A673 (cell line): Measurements from ENCODE around the gene BICD2. TPM values are rescaled to one million over a fixed set of nuclear protein-coding genes. Genes with fewer than 3 reads are reported as not detected.
A peak's percentile ranks its signal among the peaks of the same experiment; 100 is the strongest.

Source experiments
- BruUV-seq: library from RNA; stranded (reverse); fragments of 400-500 nt; replicated peaks from 2 replicates; lab custom pipeline; 2021; lab: Mats Ljungman, UMichigan
- CTCF ChIA-PET: fragments of 300-600 bp; sonication (Branson Sonifier 250); formaldehyde crosslinking; loops from one replicate; lab custom pipeline; 2022; ENCODE audit warnings: antibody characterized with exemption; lab: Charles Lee
- POLR2A ChIA-PET: fragments of 300-600 bp; sonication (Branson Sonifier 250); formaldehyde crosslinking; loops from one replicate; lab custom pipeline; 2022; ENCODE audit warnings: antibody characterized with exemption; ENCODE audit not compliant: low non-redundant PET; lab: Charles Lee
- DNase-seq: peaks from one replicate; pipeline ENCODE4 v3.0.0-alpha.2; 2015; ENCODE audit warnings: low spot score
- H3K27ac ChIP-seq: fragments of 200-600 bp; sonication (generic); 2 replicates; pipeline ENCODE4 v1.5.1; 2016; ENCODE audit warnings: mixed run types, low read depth, mild to moderate bottlenecking, mixed read lengths, antibody characterized with exemption, low read length; ENCODE audit not compliant: poor library complexity, severe bottlenecking
- H3K27me3 ChIP-seq: fragments of 200-600 bp; sonication (generic); replicated peaks from 2 replicates; pipeline ENCODE4 v1.6.1; 2017; ENCODE audit warnings: mixed run types, low read depth, mild to moderate bottlenecking, mixed read lengths, antibody characterized with exemption, low read length; ENCODE audit not compliant: insufficient read depth, poor library complexity
- H3K36me3 ChIP-seq: fragments of 200-600 bp; sonication (generic); 2 replicates; pipeline ENCODE4 v1.6.1; 2016; ENCODE audit warnings: mixed run types, mild to moderate bottlenecking, mixed read lengths, antibody characterized with exemption, low read length; ENCODE audit not compliant: insufficient read depth, poor library complexity, severe bottlenecking
- H3K4me1 ChIP-seq: fragments of 200-600 bp; sonication (generic); 2 replicates; pipeline ENCODE4 v1.6.1; 2017; ENCODE audit warnings: mixed run types, mild to moderate bottlenecking, mixed read lengths, antibody characterized with exemption, low read length; ENCODE audit not compliant: insufficient read depth, poor library complexity, severe bottlenecking
- H3K4me3 ChIP-seq: fragments of 200-600 bp; sonication (generic); 2 replicates; pipeline ENCODE4 v1.5.1; 2016; ENCODE audit warnings: low read depth, mixed run types, mild to moderate bottlenecking, mixed read lengths, low read length; ENCODE audit not compliant: poor library complexity, severe bottlenecking
- H3K9me3 ChIP-seq: fragments of 200-600 bp; sonication (generic); 2 replicates; pipeline ENCODE4 v1.6.1; 2016; ENCODE audit warnings: mixed run types, low read depth, mild to moderate bottlenecking, mixed read lengths, antibody characterized with exemption, low read length; ENCODE audit not compliant: poor library complexity, severe bottlenecking
- CTCF ChIP-seq: fragments of 300-800, 200-600 bp; sonication (generic); conservative IDR thresholded peaks from 2 replicates; pipeline ENCODE4 v1.5.1; 2017; ENCODE audit warnings: low read depth, mild to moderate bottlenecking, antibody characterized with exemption, low read length, moderate library complexity, mixed read lengths
- EZH2 ChIP-seq: fragments of 200-600 bp; sonication (generic); IDR thresholded peaks from 2 replicates; pipeline ENCODE4 v1.6.1; 2017; ENCODE audit warnings: borderline replicate concordance, low read depth, mild to moderate bottlenecking, mixed read lengths, antibody characterized with exemption, low read length; ENCODE audit not compliant: poor library complexity, severe bottlenecking
- intact Hi-C: fragments of 100-400 bp; cut with micrococcal nuclease; formaldehyde crosslinking; loops from one replicate; pipeline ENCODE4 v1.10.0; 2022; ENCODE audit not compliant: unreplicated experiment
- total RNA-seq: library from RNA; stranded (reverse); gene quantifications from 2 replicates; pipeline ENCODE4 v1.2.3, GENCODE V29; 2021

Gene BICD2
- total RNA-seq, 1 experiment from 2014 or later = 47.8 TPM

- Histone ChIP-seq H3K9me3 (no peaks in the 10 kb centered on the region), H3K4me1 (peaks cover 5% of the 10 kb centered on the region), H3K27ac (no peak overlapping the region), H3K36me3 (peaks cover 18% of the 10 kb centered on the region), H3K27me3 (no peaks in the 10 kb centered on the region), H3K4me3 (no peak overlapping the region)
- CTCF ChIA-PET = no interaction called here
- DNase-seq = no peak
- POLR2A ChIA-PET = no interaction called here
- intact Hi-C loops = no loop called here
- BruUV-seq = no TSS peak
- TF ChIP-seq EZH2 (no peak), CTCF (no peak)
These were observed 55.4 kb downstream of the BICD2 start for GRCh38 chr9:92709240-92709639.

GRCh38 chr9:92707530-92707929, 57.1 kb downstream of the BICD2 start:
- Histone ChIP-seq H3K4me1 (peaks cover 5% of the 10 kb centered on the region), H3K27me3 (no peaks in the 10 kb centered on the region), H3K36me3 (peaks cover 8% of the 10 kb centered on the region), H3K27ac (no peak overlapping the region), H3K4me3 (no peak overlapping the region), H3K9me3 (no peaks in the 10 kb centered on the region)
- TF ChIP-seq EZH2 (no peak), CTCF (no peak)
- ChIA-PET CTCF (no interaction called here), POLR2A (no interaction called here)
- DNase-seq = no peak
- no TSS peak for BruUV-seq
- intact Hi-C loops = no loop called here

GRCh38 chr9:92706218-92706940, 58.3 kb downstream of the BICD2 start:
- intact Hi-C loops = no loop called here
- DNase-seq = peak; percentile 55
- Histone ChIP-seq H3K4me3 (no peak overlapping the region), H3K27ac (no peak overlapping the region), H3K27me3 (no peaks in the 10 kb centered on the region), H3K9me3 (no peaks in the 10 kb centered on the region), H3K36me3 (no peaks in the 10 kb centered on the region), H3K4me1 (no peaks in the 10 kb centered on the region)
- BruUV-seq = no TSS peak
- TF ChIP-seq EZH2 (no peak), CTCF (peak; percentile 64)
- ChIA-PET CTCF (no interaction called here), POLR2A (no interaction called here)
